Measurements from ENCODE around the gene SUCLA2. TPM values are rescaled to one million over a fixed set of nuclear protein-coding genes. Genes with fewer than 3 reads are reported as not detected.
A peak's percentile ranks its signal among the peaks of the same experiment; 100 is the strongest.

The SUCLA2 gene
- total RNA-seq, 1 experiment from 2014 or later: 39.1 TPM

GRCh38 chr13:48037346-48038173 lies 36.5 kb upstream of the SUCLA2 start, which contains the start of gene NUDT15:
TSS of gene NUDT15 (plus strand) at chr13:48037726. CDS start at chr13:48037747, 21 bp downstream.
- Histone ChIP-seq H3K9ac (ENCODE audit: low read length) (peak within 1 kb of the TSS; percentile 71), H3K9me3 (ENCODE audit: control insufficient read depth in 1 of 2, insufficient read depth in 1 of 2, low read depth in 1 of 2, low read length in 2 of 2) (peaks cover 0 to 4% of the 10 kb centered on the region in 2 experiments; a peak in 2 of 4 replicates), H3K79me2 (ENCODE audit: insufficient read depth, low read length) (peaks cover 34% of the 10 kb centered on the region), H3K36me3 (ENCODE audit: control insufficient read depth in 1 of 2, insufficient read depth in 2 of 2, low read length in 2 of 2) (peaks cover 10 to 17% of the 10 kb centered on the region in 2 experiments; a peak in 3 of 4 replicates), H3K4me2 (ENCODE audit: low read length) (peak within 1 kb of the TSS; percentile 95), H3K4me1 (ENCODE audit: control insufficient read depth in 1 of 2, insufficient read depth in 2 of 2, low read length in 2 of 2) (peaks cover 15 to 28% of the 10 kb centered on the region in 2 experiments), H2AFZ (ENCODE audit: low read depth, low read length, poor library complexity, severe bottlenecking) (no peak within 1 kb of the TSS), H3K9me2 (ENCODE audit: insufficient read depth) (no peaks in the 10 kb centered on the region), H3K4me3 (replicated peaks in 1 of 2; ENCODE audit: low read depth in 1 of 2, low read length in 2 of 2) (peak within 1 kb of the TSS; percentile 69 to 71), H3K27ac (ENCODE audit: low read depth, low read length) (peak within 1 kb of the TSS; percentile 93), H4K20me1 (ENCODE audit: insufficient read depth) (no peaks in the 10 kb centered on the region), H3K27me3 (ENCODE audit: insufficient read depth, low read length) (no peaks in the 10 kb centered on the region)
- ChIA-PET POLR2A (interaction anchor here (0.8 to 2.7 kb wide), 3 partner anchors 10 to 270 kb away, joined by 3 to 10 read pairs (median 4); no protein-coding TSS in a partner anchor), RAD21 (ENCODE audit: low non-redundant PET in 1 of 2, low total read pairs in 2 of 2, uncharacterized antibody in 2 of 2, unreplicated experiment in 2 of 2) (no interaction called here), CTCF (interaction anchor here (0.6 to 2.9 kb wide), 15 partner anchors 9 to 545 kb away, joined by 3 to 12 read pairs (median 3); partner anchors contain the start of genes MED4, RCBTB2 and SUCLA2)
- DNase-seq (ENCODE audit: low read depth, low spot score) (peak; percentile 95), ATAC-seq (peak; percentile 93)
- BruUV-seq (replicated peaks): no TSS peak
- intact Hi-C loops (cut with micrococcal nuclease): loop anchor here (5.0 kb wide), 1 partner anchor 730 kb away; no protein-coding TSS in a partner anchor
- TF ChIP-seq MAX (IDR thresholded peaks at IDR 0.05) (peak; percentile 95), SIN3A (IDR thresholded peaks at IDR 0.05; ENCODE audit: low read depth) (peak; percentile 98), ZFX (IDR thresholded peaks at IDR 0.05) (no peak), ZBTB33 (IDR thresholded peaks at IDR 0.05; ENCODE audit: extremely low read depth, insufficient replicate concordance, low read length) (no peak), EZH2phosphoT487 (IDR thresholded peaks at IDR 0.05; ENCODE audit: borderline replicate concordance) (no peak), ZNF274 (IDR thresholded peaks at IDR 0.05; ENCODE audit: low read depth, low read length) (no peak), ATF3 (IDR thresholded peaks at IDR 0.05) (no peak), EGR1 (IDR thresholded peaks at IDR 0.05; ENCODE audit: low read depth) (0 out of 2 replicates have a peak, but pooled peaks have one; percentile 53), YY1 (IDR thresholded peaks at IDR 0.05; ENCODE audit: extremely low read depth, insufficient replicate concordance, low read depth, low read length) (peak; percentile 28), RAD21 (IDR thresholded peaks at IDR 0.05; ENCODE audit: low read depth) (peak; percentile 46; the same call in 1 of the 2 replicates), CBX3 (IDR thresholded peaks at IDR 0.05; ENCODE audit: low read depth) (peak; percentile 45), CEBPB (IDR thresholded peaks at IDR 0.05; ENCODE audit: low read depth) (no peak), ELF1 (IDR thresholded peaks at IDR 0.05; ENCODE audit: borderline replicate concordance, low read depth) (peak; percentile 79), POLR2AphosphoS5 (IDR thresholded peaks at IDR 0.05; ENCODE audit: low read depth, low read length) (peak; percentile 91), JUND (IDR thresholded peaks at IDR 0.05) (no peak; the same call in 1 of the 2 replicates), TCF7L2 (IDR thresholded peaks at IDR 0.05; ENCODE audit: borderline replicate concordance, extremely low read depth, insufficient read depth, insufficient read length) (peak; percentile 89), EZH2 (IDR thresholded peaks at IDR 0.05) (no peak), SP1 (IDR thresholded peaks at IDR 0.05; ENCODE audit: low read depth) (peak; percentile 61), FOSL1 (IDR thresholded peaks at IDR 0.05; ENCODE audit: low read depth) (no peak; the same call in 1 of the 2 replicates), POLR2A (IDR thresholded peaks at IDR 0.05; ENCODE audit: borderline replicate concordance, extremely low read depth, insufficient read depth, insufficient read length) (peak; percentile 65)
- TF ChIP-seq, protein P1, sequence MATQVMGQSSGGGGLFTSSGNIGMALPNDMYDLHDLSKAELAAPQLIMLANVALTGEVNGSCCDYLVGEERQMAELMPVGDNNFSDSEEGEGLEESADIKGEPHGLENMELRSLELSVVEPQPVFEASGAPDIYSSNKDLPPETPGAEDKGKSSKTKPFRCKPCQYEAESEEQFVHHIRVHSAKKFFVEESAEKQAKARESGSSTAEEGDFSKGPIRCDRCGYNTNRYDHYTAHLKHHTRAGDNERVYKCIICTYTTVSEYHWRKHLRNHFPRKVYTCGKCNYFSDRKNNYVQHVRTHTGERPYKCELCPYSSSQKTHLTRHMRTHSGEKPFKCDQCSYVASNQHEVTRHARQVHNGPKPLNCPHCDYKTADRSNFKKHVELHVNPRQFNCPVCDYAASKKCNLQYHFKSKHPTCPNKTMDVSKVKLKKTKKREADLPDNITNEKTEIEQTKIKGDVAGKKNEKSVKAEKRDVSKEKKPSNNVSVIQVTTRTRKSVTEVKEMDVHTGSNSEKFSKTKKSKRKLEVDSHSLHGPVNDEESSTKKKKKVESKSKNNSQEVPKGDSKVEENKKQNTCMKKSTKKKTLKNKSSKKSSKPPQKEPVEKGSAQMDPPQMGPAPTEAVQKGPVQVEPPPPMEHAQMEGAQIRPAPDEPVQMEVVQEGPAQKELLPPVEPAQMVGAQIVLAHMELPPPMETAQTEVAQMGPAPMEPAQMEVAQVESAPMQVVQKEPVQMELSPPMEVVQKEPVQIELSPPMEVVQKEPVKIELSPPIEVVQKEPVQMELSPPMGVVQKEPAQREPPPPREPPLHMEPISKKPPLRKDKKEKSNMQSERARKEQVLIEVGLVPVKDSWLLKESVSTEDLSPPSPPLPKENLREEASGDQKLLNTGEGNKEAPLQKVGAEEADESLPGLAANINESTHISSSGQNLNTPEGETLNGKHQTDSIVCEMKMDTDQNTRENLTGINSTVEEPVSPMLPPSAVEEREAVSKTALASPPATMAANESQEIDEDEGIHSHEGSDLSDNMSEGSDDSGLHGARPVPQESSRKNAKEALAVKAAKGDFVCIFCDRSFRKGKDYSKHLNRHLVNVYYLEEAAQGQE (IDR thresholded peaks at IDR 0.05; ENCODE audit: low read depth): no peak
